ENCODE results near the gene IFNL3.
"Not testable (repeated sequence)": the region's sequence is repeated elsewhere in the genome, so short reads cannot be mapped to it uniquely, and the experiment has no call there.

The IFNL3 gene

GRCh38 chr19:39218230-39219007 is 26.4 kb downstream of the IFNL3 start:
- DNase-seq, result no peak

- DNase-seq, result no peak
These were observed 27.7 kb downstream of the IFNL3 start for GRCh38 chr19:39217094-39217493.

GRCh38 chr19:39215323-39215722 is 29.5 kb downstream of the IFNL3 start:
- not testable (repeated sequence) for DNase-seq

- no peak for DNase-seq
These were observed 32.4 kb downstream of the IFNL3 start for GRCh38 chr19:39212375-39212742.

GRCh38 chr19:39211731-39212374 is 33.0 kb downstream of the IFNL3 start:
- no peak for DNase-seq

- DNase-seq, result no peak
These were observed 35.6 kb downstream of the IFNL3 start for GRCh38 chr19:39209196-39209595.

GRCh38 chr19:39208175-39208795 is 36.5 kb downstream of the IFNL3 start:
- DNase-seq, result no peak

GRCh38 chr19:39207293-39207836 is 37.4 kb downstream of the IFNL3 start:
- no peak for DNase-seq

- no peak for DNase-seq
These were observed 38.7 kb downstream of the IFNL3 start for GRCh38 chr19:39206122-39206521.

- DNase-seq, result no peak
These were observed 39.4 kb downstream of the IFNL3 start for GRCh38 chr19:39205449-39205764.

- DNase-seq, result no peak
These were observed 41.1 kb downstream of the IFNL3 start, which contains the start of gene SYCN for GRCh38 chr19:39203372-39204341. Gene SYCN (minus strand): TSS chr19:39204263. CDS start chr19:39204254, 9 bp downstream.

GRCh38 chr19:39202998-39203355 is 41.8 kb downstream of the IFNL3 start:
- DNase-seq, result no peak

- no peak for DNase-seq
These were observed 44.0 kb downstream of the IFNL3 start for GRCh38 chr19:39200803-39201115.

- DNase-seq, result no peak
These were observed 44.6 kb downstream of the IFNL3 start for GRCh38 chr19:39200066-39200802.

- peak in 35 of 58 donors; percentile 4 to 81 (median 35) for DNase-seq
These were observed 45.8 kb downstream of the IFNL3 start for GRCh38 chr19:39199025-39199424.

- DNase-seq, result no peak
These were observed 47.0 kb downstream of the IFNL3 start for GRCh38 chr19:39197808-39198207.

GRCh38 chr19:39196860-39197562 is 47.8 kb downstream of the IFNL3 start, which contains the start of gene NCCRP1:
Gene NCCRP1 (plus strand): TSS chr19:39196964. CDS start chr19:39196983, 19 bp downstream.
- no peak for DNase-seq

- no peak for DNase-seq
These were observed 48.5 kb downstream of the IFNL3 start for GRCh38 chr19:39196320-39196719.

- no peak for DNase-seq
These were observed 49.1 kb downstream of the IFNL3 start for GRCh38 chr19:39195755-39196154.
